HL-60 (cell line): ENCODE results near the gene DCBLD1.

Experiments used
- CTCF ChIP-seq: IDR thresholded peaks from one replicate; pipeline ENCODE4 v1.5.1; 2011; ENCODE audit warnings: low read length, control low read depth, inconsistent platforms; ENCODE audit not compliant: insufficient read depth
- GABPA ChIP-seq: IDR thresholded peaks from 2 replicates; pipeline ENCODE4 v1.6.1; 2012; ENCODE audit warnings: low read depth
- REST ChIP-seq: IDR thresholded peaks from 2 replicates; pipeline ENCODE4 v1.6.1; 2012; ENCODE audit warnings: low read depth; ENCODE audit not compliant: insufficient replicate concordance

- TF ChIP-seq CTCF (no peak), GABPA (no peak), REST (no peak)
These were observed 38.3 kb downstream of the DCBLD1 start for GRCh38 chr6:117520603-117521395.
